GM10266 (cell line): ENCODE results near the gene PLEKHA8.

Source experiments
- DNase-seq: peaks from one replicate; pipeline ENCODE4 v3.0.0; 2012; ENCODE audit errors: extremely low spot score
- CTCF ChIP-seq: IDR thresholded peaks from 2 replicates; pipeline ENCODE4 v1.5.1; 2012; ENCODE audit warnings: mild to moderate bottlenecking, low read depth; ENCODE audit not compliant: control insufficient read depth, insufficient read depth; ENCODE audit errors: missing control alignments

The PLEKHA8 gene

DNA sequence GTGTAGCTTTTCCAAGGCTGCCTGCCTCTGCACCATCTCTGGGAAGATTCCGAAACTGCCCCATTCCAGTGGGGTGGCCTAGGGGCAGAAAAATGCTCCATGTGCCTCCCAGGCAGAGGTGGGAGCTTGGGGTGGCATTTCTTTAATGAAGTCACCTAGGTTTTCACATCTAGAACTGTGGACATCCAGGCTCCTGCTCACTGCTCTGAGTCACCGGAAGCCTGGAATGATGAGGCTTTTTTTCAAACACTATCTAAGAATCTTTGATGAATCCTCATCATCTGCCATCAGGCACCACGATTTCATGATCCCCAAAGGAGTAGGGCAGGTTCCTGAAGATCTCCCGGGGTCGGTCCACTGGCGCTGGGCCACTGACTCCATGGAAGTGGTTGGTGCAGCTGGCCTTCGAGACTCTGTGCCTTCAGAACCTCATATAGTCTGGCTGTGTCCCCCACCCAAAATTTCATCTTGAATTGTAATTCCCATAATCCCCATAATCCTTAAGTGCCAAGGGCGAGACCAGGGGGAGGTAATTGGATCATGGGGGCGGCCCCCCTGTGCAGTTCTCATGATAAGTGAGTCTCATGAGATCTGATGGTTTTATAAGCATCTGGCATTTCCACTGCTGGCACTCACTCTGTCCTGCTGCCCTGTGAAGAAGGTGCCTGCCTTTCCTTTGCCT lies 143.7 kb downstream of the PLEKHA8 start:
- TF ChIP-seq CTCF: no peak
- DNase-seq: no peak

DNA sequence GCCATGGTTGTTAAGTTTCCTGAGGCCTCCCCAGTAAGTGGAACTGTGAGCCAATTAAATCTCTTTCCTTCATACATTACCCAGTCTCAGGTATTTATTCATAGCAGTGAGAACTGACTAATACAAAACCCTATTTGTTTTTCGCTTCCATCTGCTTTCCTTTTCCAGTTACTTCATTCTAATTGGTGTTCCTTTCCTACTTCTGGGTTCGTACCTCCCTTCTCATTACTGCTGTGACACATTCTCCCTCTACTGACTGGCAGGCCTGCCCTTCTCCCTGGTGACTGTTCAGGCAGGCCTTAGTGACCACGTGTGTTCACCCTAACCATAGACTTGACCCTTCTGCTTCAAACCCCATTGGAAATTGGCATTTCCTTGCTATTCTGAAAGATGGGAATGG lies 144.2 kb downstream of the PLEKHA8 start:
- DNase-seq: no peak
- no peak for TF ChIP-seq CTCF

DNA sequence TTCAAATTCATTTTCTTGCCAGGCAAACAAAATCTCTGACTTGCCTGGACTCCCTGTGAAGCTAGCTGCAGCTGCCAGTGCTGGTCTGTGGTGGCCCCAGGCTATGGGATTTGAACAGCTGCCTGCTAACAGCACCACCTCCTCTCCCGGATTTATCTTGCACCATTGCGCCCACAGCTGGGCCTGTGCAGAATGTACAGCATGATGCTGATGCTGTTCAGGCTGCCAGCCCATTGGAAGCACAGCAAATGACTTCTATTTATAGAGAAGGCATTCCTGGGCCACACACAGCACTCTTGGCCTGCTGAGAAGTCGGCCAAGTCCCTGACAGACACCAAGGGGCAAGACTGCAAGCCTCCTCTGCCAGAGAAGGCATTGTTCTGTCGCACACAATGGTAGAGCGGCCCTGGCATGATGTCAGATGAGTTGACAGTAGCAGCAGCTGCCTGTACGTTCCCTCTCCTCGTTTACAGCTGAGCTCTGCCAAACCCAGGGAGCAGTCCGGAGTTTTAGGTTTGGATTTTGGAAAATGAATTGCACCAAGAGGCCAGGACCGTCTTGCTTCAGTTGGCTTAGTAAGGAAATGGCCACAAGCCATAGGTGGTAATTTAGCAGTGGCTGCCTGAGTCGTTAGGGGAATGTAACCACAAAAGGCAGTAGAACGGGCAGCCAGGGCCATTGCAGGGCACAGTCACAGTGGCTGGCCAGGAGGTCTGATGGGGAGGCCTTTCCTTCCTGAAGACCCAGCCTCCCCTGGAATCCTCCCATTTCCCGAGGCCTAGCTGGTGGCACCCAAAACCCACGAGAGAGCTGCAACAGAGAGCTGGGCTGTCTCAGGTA lies 145.1 kb downstream of the PLEKHA8 start:
- no peak for DNase-seq

GRCh38 chr7:30175180-30175579 lies 147.0 kb downstream of the PLEKHA8 start:
- no peak for DNase-seq
- no peak for TF ChIP-seq CTCF

More for the DNA sequence above, 145.1 kb downstream of the PLEKHA8 start:
- no peak for TF ChIP-seq CTCF

GRCh38 chr7:30175636-30176147 lies 147.5 kb downstream of the PLEKHA8 start:
- DNase-seq: no peak
- TF ChIP-seq CTCF: no peak

DNA sequence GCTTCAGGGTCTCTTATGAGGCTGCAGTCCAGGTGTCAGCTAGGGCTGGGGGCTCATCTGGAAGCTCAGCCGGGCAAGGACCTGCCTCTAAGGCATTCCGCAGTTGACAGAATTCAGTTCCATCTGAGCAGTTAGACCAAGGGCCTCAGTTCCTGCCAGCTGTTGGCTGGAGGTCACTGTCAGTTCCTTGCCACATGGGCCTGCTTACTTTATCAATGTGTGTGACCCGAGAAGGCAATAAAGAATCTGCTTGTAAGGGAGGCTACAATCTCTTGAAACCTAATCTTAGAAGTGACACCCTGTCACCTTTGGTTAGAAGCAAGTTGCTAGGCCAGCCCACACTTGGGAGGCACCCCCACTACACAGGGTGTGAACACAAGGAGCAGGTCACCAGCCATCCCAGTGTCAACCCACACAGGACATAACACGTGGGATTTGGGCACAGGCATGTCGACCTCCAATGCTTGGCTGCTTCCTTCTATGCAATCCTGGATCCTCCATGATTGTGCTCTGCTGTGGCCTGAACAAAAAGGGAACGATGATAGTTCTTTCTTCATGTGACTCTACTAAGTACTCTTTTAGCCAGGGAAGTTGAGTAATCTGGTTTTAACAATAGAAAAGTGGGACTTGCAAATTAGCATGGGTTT lies 148.4 kb downstream of the PLEKHA8 start:
- no peak for TF ChIP-seq CTCF
- no peak for DNase-seq
